GM13976 (cell line): ENCODE measurements around the gene PTPRK.

ENCODE experiments used
- DNase-seq: peaks from one replicate; pipeline ENCODE4 v3.0.0; 2012; ENCODE audit warnings: low spot score
- CTCF ChIP-seq: IDR thresholded peaks from 2 replicates; pipeline ENCODE4 v1.5.1; 2012; ENCODE audit warnings: borderline replicate concordance, mild to moderate bottlenecking; ENCODE audit not compliant: insufficient read depth; ENCODE audit errors: extremely low read depth, missing control alignments, control extremely low read depth
- in situ Hi-C: fragments of 300-500 bp; cut with MboI; formaldehyde crosslinking; loops from one replicate; pipeline ENCODE4 v1.12.0; 2022; ENCODE audit warnings: low sequenced_read_pairs, mixed read lengths, inconsistent platforms; ENCODE audit not compliant: unreplicated experiment

PTPRK gene

GRCh38 chr6:128155826-128156225 lies 364.6 kb downstream of the PTPRK start:
- in situ Hi-C loops = no loop called here
- DNase-seq = no peak
- no peak for TF ChIP-seq CTCF

GRCh38 chr6:128152551-128152950 lies 367.8 kb downstream of the PTPRK start:
- in situ Hi-C loops = no loop called here
- TF ChIP-seq CTCF = no peak
- DNase-seq = no peak

- in situ Hi-C loops = no loop called here
- no peak for TF ChIP-seq CTCF
- no peak for DNase-seq
Measured at GRCh38 chr6:128150376-128150775, 370.0 kb downstream of the PTPRK start.

GRCh38 chr6:128149796-128150195 lies 370.6 kb downstream of the PTPRK start:
- TF ChIP-seq CTCF = no peak
- no peak for DNase-seq
- in situ Hi-C loops = no loop called here

- DNase-seq = no peak
- no peak for TF ChIP-seq CTCF
- in situ Hi-C loops = no loop called here
Measured at GRCh38 chr6:128144320-128144719, 376.1 kb downstream of the PTPRK start.

- DNase-seq = no peak
- in situ Hi-C loops = no loop called here
Measured at GRCh38 chr6:128141932-128142331, 378.5 kb downstream of the PTPRK start.

More at GRCh38 chr6:128141932-128142331, 378.5 kb downstream of the PTPRK start:
- no peak for TF ChIP-seq CTCF
